Fibroblast of skin of right biceps (primary cell): ENCODE data around the gene C11orf68.
A peak's percentile ranks its signal among the peaks of the same experiment; 100 is the strongest.
"Not testable (repeated sequence)": the region's sequence is repeated elsewhere in the genome, so short reads cannot be mapped to it uniquely, and the experiment has no call there.

Source experiments
- DNase-seq: peaks from one replicate; pipeline ENCODE4 v3.0.0-alpha.2; 2013

The C11orf68 gene

DNA sequence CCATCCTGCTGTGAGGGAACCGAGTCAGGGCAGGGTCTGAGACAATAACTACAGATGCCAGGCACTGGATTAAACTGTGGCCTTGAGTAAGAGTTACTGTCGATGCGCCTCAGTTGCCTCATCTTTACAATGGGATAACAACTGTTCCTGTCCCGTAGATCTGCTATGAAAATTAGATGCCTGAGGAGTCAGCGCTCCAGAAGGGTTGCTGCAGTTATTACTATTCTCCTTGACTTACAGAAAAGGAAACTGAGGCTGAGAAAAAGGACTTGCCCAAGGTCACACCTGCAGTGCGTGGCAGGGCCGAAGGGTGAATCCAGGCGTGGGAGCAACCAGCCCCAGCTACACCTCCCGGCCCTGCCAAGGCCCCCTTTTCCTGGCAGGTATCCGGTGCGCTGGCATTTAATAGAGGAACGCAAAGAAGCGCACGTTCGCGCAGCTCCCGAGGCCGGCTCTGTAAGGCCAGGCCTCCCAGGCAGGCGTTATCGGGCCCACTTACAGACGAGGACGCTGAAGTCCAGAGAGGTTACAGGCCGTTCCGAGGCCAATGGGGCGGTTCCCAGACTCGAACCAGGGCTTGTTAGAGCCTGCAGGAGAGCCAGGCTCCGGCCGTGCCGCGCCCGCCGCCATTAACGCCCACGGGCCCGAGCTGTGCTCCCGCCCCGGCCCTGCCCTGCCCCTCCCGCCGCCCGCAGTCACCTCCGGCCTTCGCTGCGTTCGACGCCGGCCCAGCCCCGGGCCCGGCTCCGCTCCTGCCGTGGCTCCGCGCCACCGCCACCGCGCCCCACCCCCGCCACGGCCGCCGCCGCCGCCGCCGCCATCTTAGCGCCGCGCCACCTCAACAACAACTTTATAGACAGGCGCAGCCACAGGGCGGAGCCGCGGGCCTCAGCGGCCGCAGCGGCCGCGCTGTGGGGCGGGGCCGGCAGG lies at the start of gene C11orf68:
Gene C11orf68 (minus strand): TSS at position 852 of the 930 bp plus-strand sequence. CDS start 31 bp downstream, at position 821.
- DNase-seq: no peak

DNA sequence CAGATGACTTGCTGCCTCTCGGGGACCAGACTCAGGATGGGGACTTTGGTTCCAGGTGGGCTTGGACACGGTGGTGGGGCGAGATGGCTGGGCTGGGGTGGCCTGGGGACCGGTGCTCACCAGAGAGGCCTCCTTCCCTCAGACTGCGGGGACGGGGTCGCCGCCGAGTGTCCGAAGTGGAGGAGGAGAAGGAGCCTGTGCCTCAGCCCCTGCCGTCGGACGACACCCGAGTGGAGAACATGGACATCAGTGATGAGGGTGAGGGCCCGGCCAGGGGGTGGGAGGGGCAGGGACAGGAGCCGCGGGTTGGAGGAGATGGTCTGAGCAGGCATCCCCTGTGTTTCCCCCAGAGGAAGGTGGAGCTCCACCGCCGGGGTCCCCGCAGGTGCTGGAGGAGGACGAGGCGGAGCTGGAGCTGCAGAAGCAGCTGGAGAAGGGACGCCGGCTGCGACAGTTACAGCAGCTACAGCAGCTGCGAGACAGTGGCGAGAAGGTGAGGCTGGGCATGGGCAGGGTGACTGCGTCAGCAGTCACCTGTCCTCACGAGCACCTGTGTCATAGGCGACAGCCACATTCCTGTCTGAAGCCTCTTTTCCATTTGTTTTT lies 48.6 kb upstream of the C11orf68 start:
- no peak for DNase-seq

DNA sequence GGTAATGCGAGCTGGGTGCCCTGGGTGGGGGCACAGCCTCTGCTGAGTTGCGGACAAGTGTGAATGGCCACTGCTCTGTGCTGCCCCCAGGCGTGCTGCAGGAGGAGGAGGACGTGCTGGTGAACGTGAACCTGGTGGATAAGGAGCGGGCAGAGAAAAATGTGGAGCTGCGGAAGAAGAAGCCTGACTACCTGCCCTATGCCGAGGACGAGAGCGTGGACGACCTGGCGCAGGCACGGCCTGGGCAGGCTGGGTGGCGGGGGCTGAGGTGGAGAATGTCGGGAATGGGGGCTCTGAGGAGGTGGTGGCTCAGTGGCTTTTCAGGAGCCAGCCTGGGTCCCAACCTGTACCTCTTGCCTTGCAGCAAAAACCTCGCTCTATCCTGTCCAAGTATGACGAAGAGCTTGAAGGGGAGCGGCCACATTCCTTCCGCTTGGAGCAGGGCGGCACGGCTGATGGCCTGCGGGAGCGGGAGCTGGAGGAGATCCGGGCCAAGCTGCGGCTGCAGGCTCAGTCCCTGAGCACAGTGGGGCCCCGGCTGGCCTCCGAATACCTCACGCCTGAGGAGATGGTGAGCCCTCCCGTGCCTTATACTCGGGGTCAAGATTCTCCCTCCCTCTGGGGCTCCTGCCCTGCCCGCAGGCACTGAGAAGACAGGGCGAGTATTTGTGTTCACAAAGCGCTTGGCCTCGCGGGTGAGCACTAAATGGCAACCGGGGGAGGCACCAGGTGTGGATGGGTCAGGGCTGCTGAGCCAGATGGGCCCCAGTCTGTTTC lies 47.3 kb upstream of the C11orf68 start:
- DNase-seq: no peak

DNA sequence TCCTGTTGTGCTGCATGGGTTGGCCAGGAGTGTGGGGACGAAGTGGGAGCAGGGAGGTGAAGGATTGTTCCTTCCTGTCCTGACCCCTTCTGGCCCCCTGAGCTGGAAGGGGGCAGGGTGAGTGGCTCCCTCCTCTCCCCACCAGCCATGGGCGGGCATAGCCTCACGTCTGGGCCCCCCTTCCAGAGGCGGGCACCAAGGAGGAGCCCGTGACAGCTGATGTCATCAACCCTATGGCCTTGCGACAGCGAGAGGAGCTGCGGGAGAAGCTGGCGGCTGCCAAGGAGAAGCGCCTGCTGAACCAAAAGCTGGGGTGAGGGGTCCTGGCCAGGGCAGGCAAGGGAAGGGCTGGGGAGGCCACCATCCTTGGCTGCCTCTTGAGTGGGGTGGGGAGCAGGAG lies 46.0 kb upstream of the C11orf68 start:
- DNase-seq: no peak

DNA sequence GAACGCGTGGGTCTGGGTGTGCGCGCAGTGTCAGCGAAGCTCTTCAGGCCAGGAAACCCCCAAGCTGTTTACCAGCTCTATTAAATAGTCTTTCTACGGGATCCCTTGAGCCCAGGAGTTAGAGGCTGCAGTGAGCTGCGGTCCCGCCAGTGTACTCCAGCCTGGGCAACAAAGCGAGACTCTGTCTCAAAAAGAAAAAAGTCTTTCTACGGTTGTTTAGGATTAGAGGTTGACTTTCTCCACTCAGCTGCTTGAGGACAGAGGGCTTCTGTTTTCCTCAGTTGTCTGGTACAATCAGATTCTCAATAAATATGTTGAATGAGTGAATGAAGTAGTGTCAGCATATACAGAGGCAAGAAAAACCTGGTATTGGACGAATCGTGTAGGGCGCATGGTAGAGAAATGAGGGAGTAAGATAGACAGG lies 43.3 kb upstream of the C11orf68 start:
- no peak for DNase-seq

DNA sequence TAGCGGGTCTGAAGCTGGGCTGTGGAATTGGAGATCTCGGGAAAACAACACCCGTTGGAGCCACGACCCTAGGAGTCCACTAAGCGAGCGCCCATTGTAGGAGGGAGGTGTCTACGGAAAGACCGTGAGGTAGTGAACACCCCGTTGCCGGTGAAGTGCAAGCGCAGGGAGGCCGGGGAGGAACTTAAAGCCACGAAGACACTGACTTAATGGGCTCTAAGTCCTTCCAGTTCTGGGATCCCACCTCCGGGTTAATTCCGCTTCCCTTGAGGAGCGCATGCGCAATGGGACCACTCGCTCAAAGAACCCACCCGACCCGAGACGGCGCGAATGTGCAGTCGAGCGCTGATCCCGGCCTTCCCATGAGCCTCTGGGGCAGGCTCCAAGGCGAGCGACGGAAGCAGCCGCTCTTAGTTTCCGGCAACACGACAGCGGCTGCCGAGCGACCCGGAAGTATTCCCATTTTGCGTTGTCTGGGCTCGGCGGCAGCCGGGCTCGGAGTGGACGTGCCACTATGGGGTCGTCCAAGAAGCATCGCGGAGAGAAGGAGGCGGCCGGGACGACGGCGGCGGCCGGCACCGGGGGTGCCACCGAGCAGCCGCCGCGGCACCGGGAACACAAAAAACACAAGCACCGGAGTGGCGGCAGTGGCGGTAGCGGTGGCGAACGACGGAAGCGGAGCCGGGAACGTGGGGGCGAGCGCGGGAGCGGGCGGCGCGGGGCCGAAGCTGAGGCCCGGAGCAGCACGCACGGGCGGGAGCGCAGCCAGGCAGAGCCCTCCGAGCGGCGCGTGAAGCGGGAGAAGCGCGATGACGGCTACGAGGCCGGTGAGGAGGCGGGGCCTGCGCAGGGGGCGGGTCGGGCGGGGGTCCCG lies 42.6 kb upstream of the C11orf68 start, which contains the start of gene SART1:
Gene SART1 (plus strand): TSS at position 468 of the 874 bp plus-strand sequence. CDS start 47 bp downstream, at position 515.
- DNase-seq: peak; percentile 99

DNA sequence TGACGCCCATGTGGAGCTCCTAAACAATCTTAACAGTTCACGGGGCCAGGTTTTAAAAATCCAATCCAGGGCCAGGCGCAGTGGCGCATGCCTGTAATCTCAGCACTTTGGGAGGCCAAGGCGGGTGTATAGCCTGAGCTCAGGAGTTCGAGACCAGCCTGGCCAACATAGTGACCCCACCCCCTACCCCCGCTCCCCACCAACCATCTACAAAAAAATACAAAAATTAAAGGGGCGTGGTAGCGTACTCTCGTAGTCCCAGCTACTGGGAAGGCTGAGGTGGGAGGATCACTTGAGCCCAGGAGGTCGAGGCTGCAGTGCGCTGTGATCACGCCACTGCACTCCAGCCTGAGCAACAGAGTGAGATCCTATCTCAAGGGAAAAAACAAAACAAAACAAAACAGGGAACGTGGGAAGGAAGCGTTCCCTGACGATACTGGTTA lies 42.0 kb upstream of the C11orf68 start:
- no peak for DNase-seq

DNA sequence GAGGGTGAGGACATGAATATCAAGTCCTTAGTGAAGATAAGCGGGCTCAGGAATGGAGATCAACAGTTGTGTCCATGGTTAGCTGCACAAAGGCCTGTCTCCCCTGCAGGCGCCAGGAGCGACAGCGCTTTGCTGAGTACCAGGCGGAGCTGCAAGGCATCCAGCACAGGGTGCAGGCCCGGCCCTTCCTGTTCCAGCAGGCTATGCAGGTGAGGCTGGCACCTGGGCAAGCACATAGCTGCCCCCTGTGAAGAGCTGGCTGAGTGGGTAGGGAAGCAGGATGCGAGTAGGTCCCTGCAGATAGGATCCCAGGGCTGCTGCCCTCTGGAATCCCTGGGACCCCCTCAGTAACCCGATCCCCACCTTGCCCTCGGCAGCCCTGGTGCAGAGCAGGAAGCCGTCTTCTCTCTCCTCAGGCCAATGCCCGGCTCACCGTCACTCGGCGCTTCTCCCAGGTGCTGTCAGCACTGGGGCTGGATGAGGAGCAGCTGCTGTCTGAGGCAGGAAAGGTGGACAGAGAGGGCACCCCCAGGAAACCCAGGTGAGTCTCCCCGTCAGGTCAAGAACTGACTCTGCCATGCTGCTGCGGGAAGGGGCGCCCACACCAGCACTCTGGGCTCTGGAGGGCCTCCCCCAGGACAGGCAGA lies 40.0 kb upstream of the C11orf68 start:
- DNase-seq: no peak

DNA sequence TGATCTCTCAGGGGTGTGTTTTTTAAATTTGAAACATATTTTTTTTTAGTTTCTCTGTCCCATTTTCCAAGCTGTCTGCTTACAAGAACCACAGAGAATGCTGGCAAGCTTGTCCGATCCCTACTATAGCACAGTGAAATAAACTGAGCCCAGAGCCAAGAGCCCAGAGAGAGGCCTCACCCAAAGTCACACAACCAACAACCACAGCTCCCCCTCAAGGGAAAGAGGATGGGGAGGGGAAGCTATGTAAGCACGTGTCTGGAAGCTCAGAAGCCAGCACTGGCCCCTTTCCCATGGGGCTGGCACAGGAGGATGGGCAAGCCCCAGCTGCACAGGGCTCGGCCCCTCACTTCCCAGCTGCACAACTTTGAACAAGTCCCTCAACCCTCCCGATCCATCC lies 39.4 kb upstream of the C11orf68 start:
- DNase-seq: no peak

DNA sequence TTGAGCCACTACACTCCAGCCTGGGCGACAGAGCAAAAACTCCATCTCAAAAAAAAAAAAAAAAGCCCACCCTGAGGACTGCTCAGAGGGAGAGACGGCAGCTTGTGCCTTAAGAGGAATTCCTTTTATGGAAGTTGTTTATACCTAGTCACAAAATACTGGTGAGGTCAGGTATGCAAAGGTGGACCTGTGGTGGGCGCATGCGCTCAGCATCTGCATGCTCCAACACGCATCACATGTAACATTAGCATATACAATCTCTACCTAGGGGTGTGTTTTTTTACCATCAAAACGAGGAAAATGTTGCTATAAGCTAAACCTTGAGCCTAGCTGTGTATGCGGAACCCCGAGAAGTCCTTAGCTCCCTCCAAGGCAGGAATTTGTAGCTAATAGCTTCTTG lies 35.9 kb upstream of the C11orf68 start:
- no peak for DNase-seq

DNA sequence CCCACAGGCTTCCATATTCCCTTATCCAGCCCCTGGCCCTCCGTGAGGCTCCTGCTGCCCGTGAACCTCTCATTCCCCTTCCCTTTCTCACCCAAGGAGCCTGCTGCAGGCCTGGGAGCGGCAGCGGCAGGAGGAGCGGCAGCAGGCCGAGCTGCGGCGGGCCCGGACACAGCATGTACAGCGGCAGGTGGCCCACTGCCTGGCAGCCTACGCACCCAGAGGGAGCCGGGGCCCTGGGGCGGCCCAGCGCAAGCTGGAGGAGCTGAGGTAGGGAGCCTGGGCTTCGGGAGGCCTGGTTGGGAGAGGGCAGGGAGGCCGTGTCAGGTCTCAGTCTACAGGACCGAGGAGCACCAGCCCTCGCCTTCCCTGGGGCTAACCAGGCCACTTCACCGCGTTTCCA lies 34.6 kb upstream of the C11orf68 start:
- no peak for DNase-seq

DNA sequence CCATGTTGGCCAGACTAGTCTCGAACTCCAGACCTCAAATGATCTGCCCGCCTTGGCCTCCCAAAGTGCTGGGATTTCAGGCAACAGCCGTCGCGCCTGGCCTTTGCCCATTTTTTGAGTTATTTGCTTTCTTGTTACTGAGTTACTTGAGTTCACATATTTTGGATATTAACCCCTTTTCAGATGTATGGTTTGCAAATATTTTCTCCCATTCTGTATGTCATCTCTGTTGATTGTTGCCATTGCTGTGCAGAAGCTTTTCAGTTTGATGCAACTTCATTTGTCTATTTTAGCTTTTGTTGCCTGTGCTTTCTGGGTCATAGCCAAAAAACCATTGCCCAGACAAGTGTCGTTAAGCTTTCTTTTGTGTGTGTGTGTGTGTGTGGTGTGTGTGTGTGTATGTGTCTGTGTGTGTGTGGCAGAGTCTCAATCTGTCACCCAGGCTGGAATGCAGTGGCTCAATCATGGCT lies 33.2 kb upstream of the C11orf68 start:
- no peak for DNase-seq

DNA sequence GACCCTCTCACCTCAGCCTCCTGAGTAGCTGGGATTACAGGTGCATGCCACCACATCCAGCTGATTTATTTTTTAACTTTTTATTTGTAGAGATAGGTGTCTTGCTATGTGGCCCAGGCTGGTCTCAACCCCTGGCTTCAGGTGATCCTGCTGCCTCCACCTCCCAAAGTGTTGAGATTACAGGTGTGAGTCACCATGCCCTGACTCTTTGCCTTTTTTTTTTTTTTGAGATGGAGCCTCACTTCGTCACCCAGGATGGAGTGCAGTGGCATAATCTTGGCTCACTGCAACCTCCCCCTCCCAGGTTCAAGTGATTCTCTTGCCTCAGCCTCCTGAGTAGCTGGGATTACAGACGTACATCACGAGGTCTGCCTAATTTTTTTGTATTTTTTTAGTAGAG lies 32.8 kb upstream of the C11orf68 start:
- DNase-seq: not testable (repeated sequence)

DNA sequence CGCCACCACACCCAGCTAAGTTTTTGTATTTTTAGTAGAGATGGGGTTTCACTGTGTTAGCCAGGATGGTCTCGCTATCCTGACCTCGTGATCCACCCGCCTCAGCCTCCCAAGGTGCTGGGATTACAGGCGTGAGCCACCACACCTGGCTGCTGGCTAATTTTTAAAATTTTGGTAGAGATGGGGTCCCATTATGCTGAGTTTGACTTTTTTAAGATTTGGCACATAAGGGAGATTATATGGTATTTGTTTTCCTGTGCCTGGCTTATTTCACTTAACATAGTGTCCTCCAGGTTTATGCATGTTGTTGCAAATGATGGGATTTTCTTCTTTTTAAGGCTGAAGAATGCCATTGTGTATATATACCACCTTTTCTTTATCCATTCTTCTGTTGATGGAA lies 31.8 kb upstream of the C11orf68 start:
- DNase-seq: not testable (repeated sequence)

DNA sequence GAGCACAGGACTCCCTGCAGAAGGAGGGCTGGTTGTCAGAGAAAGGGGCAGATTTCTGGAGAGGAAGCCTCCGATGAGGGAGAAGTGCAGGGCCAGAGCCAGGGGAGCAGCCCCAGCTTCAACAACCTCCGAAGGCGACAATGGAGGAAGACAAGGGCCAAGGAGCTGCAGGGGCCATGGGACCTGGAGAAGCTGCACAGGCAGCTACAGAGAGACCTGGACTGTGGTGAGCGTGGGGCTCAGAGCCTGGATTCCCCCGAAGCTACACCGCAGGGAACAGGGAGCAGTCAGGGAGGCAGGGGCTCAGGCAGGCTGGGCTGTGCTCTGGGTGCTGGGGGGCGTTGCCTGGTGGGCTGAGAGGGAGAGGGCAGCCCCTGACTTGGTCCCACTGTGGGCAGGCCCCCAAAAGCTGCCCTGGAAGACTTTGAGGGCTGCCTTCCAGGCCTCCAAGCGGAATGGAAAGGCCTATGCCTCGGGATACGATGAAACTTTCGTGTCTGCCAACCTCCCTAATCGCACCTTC lies 28.8 kb upstream of the C11orf68 start:
- no peak for DNase-seq

DNA sequence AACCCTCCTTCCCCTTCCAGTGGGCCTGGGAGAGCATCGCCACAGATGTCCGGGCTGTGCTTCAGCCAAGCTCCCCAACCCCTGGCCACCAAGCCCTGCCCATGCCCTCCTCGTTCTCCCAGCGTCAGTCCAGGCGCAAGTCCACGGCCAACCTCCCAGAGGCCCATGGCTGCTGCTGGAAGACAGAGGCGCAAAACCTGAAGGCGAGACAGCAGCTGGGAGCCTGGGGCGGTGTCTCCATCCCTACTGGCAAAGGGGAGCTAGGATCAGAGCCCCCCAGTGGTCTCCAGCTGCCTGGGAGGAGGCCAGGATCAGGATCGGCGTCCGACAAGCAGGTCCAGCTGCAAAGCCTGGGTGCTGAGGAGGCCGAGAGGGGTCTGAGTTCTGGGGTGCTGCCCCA lies 28.3 kb upstream of the C11orf68 start:
- DNase-seq: no peak

DNA sequence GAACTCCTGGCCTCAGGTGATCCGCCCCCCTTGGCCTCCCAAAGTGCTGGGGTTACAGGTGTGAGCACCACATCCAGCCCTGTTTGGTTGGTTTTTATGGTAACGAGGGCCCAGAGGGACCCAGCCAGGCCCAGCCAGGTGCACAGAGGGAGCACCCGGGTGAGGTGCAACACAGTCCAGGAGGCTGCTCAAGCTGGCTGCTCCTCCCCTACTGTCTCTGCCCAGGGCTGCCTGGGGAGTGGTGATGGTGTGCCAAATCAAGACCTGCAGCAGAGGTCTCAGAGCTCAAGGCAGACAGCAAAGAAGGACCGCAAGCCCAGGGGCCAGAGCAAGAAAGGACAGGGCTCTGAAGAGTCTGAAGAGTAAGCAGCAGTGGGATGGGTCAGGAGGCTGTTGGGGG lies 27.8 kb upstream of the C11orf68 start:
- DNase-seq: no peak

DNA sequence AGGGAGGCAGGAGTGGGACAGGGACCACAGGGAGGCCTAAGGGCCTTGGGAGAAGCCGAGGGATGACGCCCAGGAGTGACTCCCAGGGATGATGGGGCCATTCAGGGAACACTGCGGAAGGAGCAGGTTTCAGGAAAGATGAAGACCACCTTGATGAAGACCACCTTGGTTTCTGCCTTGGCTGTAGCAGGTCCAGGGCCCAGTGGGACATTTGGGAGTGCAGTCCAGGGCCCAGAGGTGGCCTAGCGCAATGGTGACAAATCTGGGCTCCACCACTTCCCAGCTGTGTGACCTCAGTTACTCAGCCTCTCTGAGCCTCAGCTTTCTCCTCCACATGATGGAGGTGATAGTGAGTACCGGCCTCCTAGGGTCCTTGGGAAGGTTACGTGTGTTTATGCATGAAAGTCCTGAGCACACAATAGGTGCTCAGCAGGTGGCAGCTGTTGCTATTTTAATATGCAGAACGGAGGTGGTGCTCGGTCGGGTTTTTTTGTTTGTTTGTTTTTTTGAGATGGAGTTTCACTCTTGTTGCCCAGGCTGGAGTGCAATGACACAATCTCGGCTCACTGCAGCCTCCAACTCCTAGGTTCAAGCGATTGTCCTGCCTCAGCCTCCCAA lies 27.2 kb upstream of the C11orf68 start:
- no peak for DNase-seq

DNA sequence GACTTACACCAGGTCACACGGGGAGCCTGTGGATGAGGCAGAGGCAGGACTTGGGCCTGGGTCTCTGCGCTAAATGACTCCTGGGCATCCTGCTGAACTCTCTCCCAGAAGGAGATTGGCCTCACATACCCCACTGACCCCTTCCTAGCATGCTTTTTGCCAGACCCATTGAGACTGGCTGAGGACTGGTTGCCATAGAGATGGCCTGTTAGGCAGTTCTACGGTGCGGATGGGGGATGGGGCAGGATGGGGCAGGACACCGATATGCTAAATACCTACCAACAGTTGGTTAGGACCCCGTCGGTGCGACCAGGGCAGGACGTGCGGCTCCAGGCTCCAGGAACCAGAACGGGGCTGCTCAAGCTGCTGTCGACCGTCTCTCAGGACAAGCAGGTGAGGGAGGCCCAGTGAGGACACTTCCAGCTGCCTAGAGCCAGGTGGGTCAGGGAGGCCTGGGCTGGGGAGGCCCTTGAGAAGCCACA lies 26.6 kb upstream of the C11orf68 start, which contains the start of gene TSGA10IP:
Gene TSGA10IP (plus strand): TSS at position 51 of the 482 bp plus-strand sequence. CDS start 196 bp downstream, at position 247.
- no peak for DNase-seq

DNA sequence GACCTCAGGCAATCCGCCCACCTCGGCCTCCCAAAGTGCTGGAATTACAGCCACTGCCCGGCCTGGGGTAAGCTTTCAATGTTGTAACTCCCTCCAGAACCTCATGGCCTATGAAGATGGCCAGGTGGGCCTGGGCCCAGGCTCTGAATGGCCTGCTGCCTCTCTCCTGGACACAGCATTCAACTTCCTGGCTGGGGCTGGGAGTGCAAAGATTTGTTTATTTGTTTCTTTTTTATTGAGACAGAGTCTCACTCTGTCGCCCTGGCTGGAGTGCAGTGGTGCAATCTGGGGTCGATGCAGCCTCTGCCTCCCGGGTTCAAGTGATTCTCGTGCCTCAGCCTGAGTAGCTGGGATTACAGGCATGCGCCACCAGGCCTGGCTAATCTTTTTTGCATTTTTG lies 25.9 kb upstream of the C11orf68 start:
- DNase-seq: no peak

DNA sequence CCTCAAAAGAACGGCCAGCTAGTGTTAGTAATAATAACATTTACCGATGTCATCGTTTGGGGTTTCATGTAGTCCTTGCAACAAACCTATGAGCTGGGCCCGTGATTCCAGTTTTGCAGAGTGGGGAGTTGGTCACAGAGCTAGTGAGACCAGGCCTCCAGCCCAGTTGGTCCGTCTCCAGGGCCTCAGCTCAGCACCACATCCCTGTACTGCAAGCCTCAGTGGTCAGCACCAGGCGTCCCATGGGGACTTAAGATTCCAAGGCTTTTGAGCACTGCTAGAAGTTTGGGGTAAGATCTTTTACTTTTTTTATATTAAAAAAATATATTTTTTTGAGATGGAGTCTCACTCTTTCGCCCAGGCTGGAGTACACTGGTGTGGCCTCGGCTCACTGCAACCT lies 25.3 kb upstream of the C11orf68 start:
- DNase-seq: no peak
